Measurements from ENCODE around the gene NFASC. TPM values are rescaled to one million over a fixed set of nuclear protein-coding genes. Genes with fewer than 3 reads are reported as not detected.

NFASC gene
- total and polyA plus RNA-seq, 9 of the 15 experiments (the other 6 are each of a cell fraction or from before 2014, with no cell fraction given), result 0.03 to 0.16 (median 0.06) TPM; not detected in 6

GRCh38 chr1:204925701-204926100, 55.0 kb downstream of the NFASC start (continued):
- TF ChIP-seq ZBTB9 (CRISPR knock-in tag; IDR thresholded peaks at IDR 0.05) (no peak), ETV1 (tag; conservative IDR thresholded peaks at IDR 0.05; ENCODE audit: low read depth) (peak; percentile 14; the same call in 1 of the 2 replicates), PML (IDR thresholded peaks at IDR 0.05; ENCODE audit: low read length) (peak; percentile 47; the same call in 1 of the 2 replicates), DPF2 (IDR thresholded peaks at IDR 0.05) (peak; percentile 53; the same call in 1 of the 2 replicates), CTBP1 (IDR thresholded peaks at IDR 0.05; ENCODE audit: borderline replicate concordance) (peak; percentile 64; the same call in 1 of the 2 replicates), ZNF644 (tag; IDR thresholded peaks at IDR 0.05; ENCODE audit: low read depth) (0 out of 2 replicates have a peak, but pooled peaks have one; percentile 44), POLR2AphosphoS5 (IDR thresholded peaks at IDR 0.05; ENCODE audit: control insufficient read depth, insufficient read depth, low read depth, low read length) (0 out of 2 replicates have a peak, but pooled peaks have one; percentile 43), SAP30 (IDR thresholded peaks at IDR 0.05; ENCODE audit: borderline replicate concordance, insufficient read depth, low read depth, low read length, poor library complexity, severe bottlenecking) (no peak)

Data from K562 (cell line).